GM12865 (cell line): ENCODE results near the gene HEXA.

Experiments used
- DNase-seq: peaks from one replicate; pipeline ENCODE4 v3.0.0; 2010; ENCODE audit warnings: low read depth
- H3K4me3 ChIP-seq: 2 replicates; pipeline ENCODE4 v1.5.1; 2011; ENCODE audit warnings: mild to moderate bottlenecking, low read depth, low read length, control low read depth
- CTCF ChIP-seq: IDR thresholded peaks from 2 replicates; pipeline ENCODE4 v1.5.1; 2011; ENCODE audit warnings: low read length, control low read depth, low read depth, inconsistent platforms; ENCODE audit not compliant: insufficient read depth; ENCODE audit errors: missing control alignments

HEXA gene

GRCh38 chr15:72331021-72331420 is 44.8 kb downstream of the HEXA start:
- no peak for DNase-seq
- no peak overlapping the region for H3K4me3 ChIP-seq
- TF ChIP-seq CTCF = no peak

- DNase-seq = no peak
- no peak overlapping the region for H3K4me3 ChIP-seq
- TF ChIP-seq CTCF = no peak
Measured at GRCh38 chr15:72323752-72324151, 52.1 kb downstream of the HEXA start.

- no peak for TF ChIP-seq CTCF
- peak within 1 kb of the TSS; percentile 84 for H3K4me3 ChIP-seq
Measured at GRCh38 chr15:72319985-72320671, 55.7 kb downstream of the HEXA start, which contains the start of gene CELF6. TSS of gene CELF6 (minus strand) at chr15:72320157. CDS start at chr15:72319874, 283 bp downstream.

GRCh38 chr15:72319360-72319984 is 56.3 kb downstream of the HEXA start:
- peak; percentile 57 for DNase-seq
- H3K4me3 ChIP-seq = no peak overlapping the region; the same call in 1 of the 2 replicates

More at GRCh38 chr15:72319985-72320671, 55.7 kb downstream of the HEXA start, which contains the start of gene CELF6:
- DNase-seq = peak; percentile 82

GRCh38 chr15:72318408-72318942 is 57.3 kb downstream of the HEXA start:
- DNase-seq = no peak
- H3K4me3 ChIP-seq = no peak overlapping the region
- TF ChIP-seq CTCF = no peak

More at GRCh38 chr15:72319360-72319984, 56.3 kb downstream of the HEXA start:
- no peak for TF ChIP-seq CTCF

- TF ChIP-seq CTCF = no peak
- no peak overlapping the region for H3K4me3 ChIP-seq
- DNase-seq = no peak
Measured at GRCh38 chr15:72315706-72316370, 60.0 kb downstream of the HEXA start.
